A549 (cell line): ENCODE measurements around the gene C6orf141.

Source experiments
- BCL3 ChIP-seq: fragments of >200 bp; sonication (Bioruptor Twin); formaldehyde crosslinking; IDR thresholded peaks from 3 replicates; pipeline ENCODE4 v1.6.1; 2016
- CHD2 ChIP-seq: fragments of 150-350 bp; IDR thresholded peaks from 2 replicates; pipeline ENCODE4 v1.6.1; 2014; ENCODE audit warnings: low read length; ENCODE audit not compliant: partially characterized antibody
- POLR2A ChIP-seq: IDR thresholded peaks from 2 replicates; pipeline ENCODE4 v1.6.1; 2012; ENCODE audit warnings: mild to moderate bottlenecking, low read length
- TF ChIP-seq, protein P1 (sequence below): fragments of >200 bp; sonication (Bioruptor Twin); formaldehyde crosslinking; IDR thresholded peaks from 3 replicates; pipeline ENCODE4 v1.5.1; 2016
- TF ChIP-seq, protein P2 (sequence below): fragments of 200-600 bp; sonication (generic); IDR thresholded peaks from 2 replicates; pipeline ENCODE4 v1.6.1; 2016; ENCODE audit warnings: antibody characterized with exemption, mild to moderate bottlenecking, moderate library complexity

GRCh38 chr6:49576618-49577017 lies 26.1 kb downstream of the C6orf141 start:
- TF ChIP-seq, protein P1, sequence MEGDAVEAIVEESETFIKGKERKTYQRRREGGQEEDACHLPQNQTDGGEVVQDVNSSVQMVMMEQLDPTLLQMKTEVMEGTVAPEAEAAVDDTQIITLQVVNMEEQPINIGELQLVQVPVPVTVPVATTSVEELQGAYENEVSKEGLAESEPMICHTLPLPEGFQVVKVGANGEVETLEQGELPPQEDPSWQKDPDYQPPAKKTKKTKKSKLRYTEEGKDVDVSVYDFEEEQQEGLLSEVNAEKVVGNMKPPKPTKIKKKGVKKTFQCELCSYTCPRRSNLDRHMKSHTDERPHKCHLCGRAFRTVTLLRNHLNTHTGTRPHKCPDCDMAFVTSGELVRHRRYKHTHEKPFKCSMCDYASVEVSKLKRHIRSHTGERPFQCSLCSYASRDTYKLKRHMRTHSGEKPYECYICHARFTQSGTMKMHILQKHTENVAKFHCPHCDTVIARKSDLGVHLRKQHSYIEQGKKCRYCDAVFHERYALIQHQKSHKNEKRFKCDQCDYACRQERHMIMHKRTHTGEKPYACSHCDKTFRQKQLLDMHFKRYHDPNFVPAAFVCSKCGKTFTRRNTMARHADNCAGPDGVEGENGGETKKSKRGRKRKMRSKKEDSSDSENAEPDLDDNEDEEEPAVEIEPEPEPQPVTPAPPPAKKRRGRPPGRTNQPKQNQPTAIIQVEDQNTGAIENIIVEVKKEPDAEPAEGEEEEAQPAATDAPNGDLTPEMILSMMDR = no peak
- no peak for TF ChIP-seq POLR2A
- TF ChIP-seq CHD2 = no peak
- TF ChIP-seq, protein P2, sequence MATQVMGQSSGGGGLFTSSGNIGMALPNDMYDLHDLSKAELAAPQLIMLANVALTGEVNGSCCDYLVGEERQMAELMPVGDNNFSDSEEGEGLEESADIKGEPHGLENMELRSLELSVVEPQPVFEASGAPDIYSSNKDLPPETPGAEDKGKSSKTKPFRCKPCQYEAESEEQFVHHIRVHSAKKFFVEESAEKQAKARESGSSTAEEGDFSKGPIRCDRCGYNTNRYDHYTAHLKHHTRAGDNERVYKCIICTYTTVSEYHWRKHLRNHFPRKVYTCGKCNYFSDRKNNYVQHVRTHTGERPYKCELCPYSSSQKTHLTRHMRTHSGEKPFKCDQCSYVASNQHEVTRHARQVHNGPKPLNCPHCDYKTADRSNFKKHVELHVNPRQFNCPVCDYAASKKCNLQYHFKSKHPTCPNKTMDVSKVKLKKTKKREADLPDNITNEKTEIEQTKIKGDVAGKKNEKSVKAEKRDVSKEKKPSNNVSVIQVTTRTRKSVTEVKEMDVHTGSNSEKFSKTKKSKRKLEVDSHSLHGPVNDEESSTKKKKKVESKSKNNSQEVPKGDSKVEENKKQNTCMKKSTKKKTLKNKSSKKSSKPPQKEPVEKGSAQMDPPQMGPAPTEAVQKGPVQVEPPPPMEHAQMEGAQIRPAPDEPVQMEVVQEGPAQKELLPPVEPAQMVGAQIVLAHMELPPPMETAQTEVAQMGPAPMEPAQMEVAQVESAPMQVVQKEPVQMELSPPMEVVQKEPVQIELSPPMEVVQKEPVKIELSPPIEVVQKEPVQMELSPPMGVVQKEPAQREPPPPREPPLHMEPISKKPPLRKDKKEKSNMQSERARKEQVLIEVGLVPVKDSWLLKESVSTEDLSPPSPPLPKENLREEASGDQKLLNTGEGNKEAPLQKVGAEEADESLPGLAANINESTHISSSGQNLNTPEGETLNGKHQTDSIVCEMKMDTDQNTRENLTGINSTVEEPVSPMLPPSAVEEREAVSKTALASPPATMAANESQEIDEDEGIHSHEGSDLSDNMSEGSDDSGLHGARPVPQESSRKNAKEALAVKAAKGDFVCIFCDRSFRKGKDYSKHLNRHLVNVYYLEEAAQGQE = no peak
- TF ChIP-seq BCL3 = no peak
